ENCODE results near the gene MMP7. TPM values are rescaled to one million over a fixed set of nuclear protein-coding genes. Genes with fewer than 3 reads are reported as not detected.

Gene MMP7
- total RNA-seq, 1 donor from 2014 or later: not detected

GRCh38 chr11:102499931-102500330 is 30.6 kb downstream of the MMP7 start:
- Histone ChIP-seq H3K36me3 (ENCODE audit: control insufficient read depth in 3 of 3, insufficient read depth in 3 of 3, low read length in 3 of 3) (no peaks in the 10 kb centered on the region), H3K27me3 (ENCODE audit: control insufficient read depth in 3 of 3, insufficient read depth in 3 of 3, low read length in 3 of 3) (no peaks in the 10 kb centered on the region), H3K9ac (ENCODE audit: low read depth in 1 of 3, low read length in 3 of 3) (no peak overlapping the region), H3K9me3 (ENCODE audit: control insufficient read depth in 3 of 3, low read length in 3 of 3) (no peaks in the 10 kb centered on the region), H3K4me3 (ENCODE audit: low read length in 3 of 3) (no peak overlapping the region), H3K4me1 (ENCODE audit: control insufficient read depth in 3 of 3, insufficient read depth in 3 of 3, low read length in 3 of 3) (no peaks in the 10 kb centered on the region), H3K27ac (ENCODE audit: low read depth, low read length) (no peak overlapping the region)

GRCh38 chr11:102499151-102499550 is 31.4 kb downstream of the MMP7 start:
- Histone ChIP-seq H3K27me3 (ENCODE audit: control insufficient read depth in 3 of 3, insufficient read depth in 3 of 3, low read length in 3 of 3) (no peaks in the 10 kb centered on the region), H3K36me3 (ENCODE audit: control insufficient read depth in 3 of 3, insufficient read depth in 3 of 3, low read length in 3 of 3) (no peaks in the 10 kb centered on the region), H3K27ac (ENCODE audit: low read depth, low read length) (no peak overlapping the region), H3K4me1 (ENCODE audit: control insufficient read depth in 3 of 3, insufficient read depth in 3 of 3, low read length in 3 of 3) (no peaks in the 10 kb centered on the region), H3K9ac (ENCODE audit: low read depth in 1 of 3, low read length in 3 of 3) (no peak overlapping the region), H3K4me3 (ENCODE audit: low read length in 3 of 3) (no peak overlapping the region), H3K9me3 (ENCODE audit: control insufficient read depth in 3 of 3, low read length in 3 of 3) (no peaks in the 10 kb centered on the region)

- no peak overlapping the region for H3K27ac ChIP-seq (ENCODE audit: low read depth, low read length)
Measured at GRCh38 chr11:102497061-102497460, 33.5 kb downstream of the MMP7 start.

GRCh38 chr11:102495161-102496042 is 35.1 kb downstream of the MMP7 start:
- H3K36me3 ChIP-seq (ENCODE audit: control insufficient read depth in 3 of 3, insufficient read depth in 3 of 3, low read length in 3 of 3): no peaks in the 10 kb centered on the region
- no peak overlapping the region for H3K4me3 ChIP-seq (ENCODE audit: low read length in 3 of 3)
- H3K27me3 ChIP-seq (ENCODE audit: control insufficient read depth in 3 of 3, insufficient read depth in 3 of 3, low read length in 3 of 3): no peaks in the 10 kb centered on the region
- H3K9ac ChIP-seq (ENCODE audit: low read depth in 1 of 3, low read length in 3 of 3): no peak overlapping the region
- no peaks in the 10 kb centered on the region for H3K4me1 ChIP-seq (ENCODE audit: control insufficient read depth in 3 of 3, insufficient read depth in 3 of 3, low read length in 3 of 3)
- no peak overlapping the region for H3K27ac ChIP-seq (ENCODE audit: low read depth, low read length)
- no peaks in the 10 kb centered on the region for H3K9me3 ChIP-seq (ENCODE audit: control insufficient read depth in 3 of 3, low read length in 3 of 3)

More at GRCh38 chr11:102497061-102497460, 33.5 kb downstream of the MMP7 start:
- H3K36me3 ChIP-seq (ENCODE audit: control insufficient read depth in 3 of 3, insufficient read depth in 3 of 3, low read length in 3 of 3): no peaks in the 10 kb centered on the region
- no peaks in the 10 kb centered on the region for H3K9me3 ChIP-seq (ENCODE audit: control insufficient read depth in 3 of 3, low read length in 3 of 3)
- H3K27me3 ChIP-seq (ENCODE audit: control insufficient read depth in 3 of 3, insufficient read depth in 3 of 3, low read length in 3 of 3): no peaks in the 10 kb centered on the region
- H3K4me3 ChIP-seq (ENCODE audit: low read length in 3 of 3): no peak overlapping the region
- no peak overlapping the region for H3K9ac ChIP-seq (ENCODE audit: low read depth in 1 of 3, low read length in 3 of 3)
- no peaks in the 10 kb centered on the region for H3K4me1 ChIP-seq (ENCODE audit: control insufficient read depth in 3 of 3, insufficient read depth in 3 of 3, low read length in 3 of 3)

- Histone ChIP-seq H3K9me3 (ENCODE audit: control insufficient read depth in 3 of 3, low read length in 3 of 3) (no peaks in the 10 kb centered on the region), H3K9ac (ENCODE audit: low read depth in 1 of 3, low read length in 3 of 3) (no peak overlapping the region), H3K27me3 (ENCODE audit: control insufficient read depth in 3 of 3, insufficient read depth in 3 of 3, low read length in 3 of 3) (no peaks in the 10 kb centered on the region), H3K27ac (ENCODE audit: low read depth, low read length) (no peak overlapping the region), H3K4me3 (ENCODE audit: low read length in 3 of 3) (no peak overlapping the region), H3K36me3 (ENCODE audit: control insufficient read depth in 3 of 3, insufficient read depth in 3 of 3, low read length in 3 of 3) (no peaks in the 10 kb centered on the region), H3K4me1 (ENCODE audit: control insufficient read depth in 3 of 3, insufficient read depth in 3 of 3, low read length in 3 of 3) (no peaks in the 10 kb centered on the region)
Measured at GRCh38 chr11:102494216-102494615, 36.3 kb downstream of the MMP7 start.

- Histone ChIP-seq H3K27me3 (ENCODE audit: control insufficient read depth in 3 of 3, insufficient read depth in 3 of 3, low read length in 3 of 3) (no peaks in the 10 kb centered on the region), H3K9me3 (ENCODE audit: control insufficient read depth in 3 of 3, low read length in 3 of 3) (no peaks in the 10 kb centered on the region), H3K27ac (ENCODE audit: low read depth, low read length) (no peak overlapping the region), H3K9ac (ENCODE audit: low read depth in 1 of 3, low read length in 3 of 3) (no peak overlapping the region), H3K36me3 (ENCODE audit: control insufficient read depth in 3 of 3, insufficient read depth in 3 of 3, low read length in 3 of 3) (no peaks in the 10 kb centered on the region), H3K4me3 (ENCODE audit: low read length in 3 of 3) (no peak overlapping the region), H3K4me1 (ENCODE audit: control insufficient read depth in 3 of 3, insufficient read depth in 3 of 3, low read length in 3 of 3) (no peaks in the 10 kb centered on the region)
Measured at GRCh38 chr11:102493524-102493923, 37.0 kb downstream of the MMP7 start.

- Histone ChIP-seq H3K4me3 (ENCODE audit: low read length in 3 of 3) (no peak overlapping the region), H3K36me3 (ENCODE audit: control insufficient read depth in 3 of 3, insufficient read depth in 3 of 3, low read length in 3 of 3) (no peaks in the 10 kb centered on the region), H3K9ac (ENCODE audit: low read depth in 1 of 3, low read length in 3 of 3) (no peak overlapping the region), H3K27ac (ENCODE audit: low read depth, low read length) (no peak overlapping the region), H3K4me1 (ENCODE audit: control insufficient read depth in 3 of 3, insufficient read depth in 3 of 3, low read length in 3 of 3) (no peaks in the 10 kb centered on the region), H3K27me3 (ENCODE audit: control insufficient read depth in 3 of 3, insufficient read depth in 3 of 3, low read length in 3 of 3) (no peaks in the 10 kb centered on the region), H3K9me3 (ENCODE audit: control insufficient read depth in 3 of 3, low read length in 3 of 3) (no peaks in the 10 kb centered on the region)
Measured at GRCh38 chr11:102491969-102492368, 38.6 kb downstream of the MMP7 start.

- Histone ChIP-seq H3K27me3 (ENCODE audit: control insufficient read depth in 3 of 3, insufficient read depth in 3 of 3, low read length in 3 of 3) (no peaks in the 10 kb centered on the region), H3K9ac (ENCODE audit: low read depth in 1 of 3, low read length in 3 of 3) (no peak overlapping the region), H3K4me1 (ENCODE audit: control insufficient read depth in 3 of 3, insufficient read depth in 3 of 3, low read length in 3 of 3) (no peaks in the 10 kb centered on the region), H3K9me3 (ENCODE audit: control insufficient read depth in 3 of 3, low read length in 3 of 3) (no peaks in the 10 kb centered on the region), H3K4me3 (ENCODE audit: low read length in 3 of 3) (no peak overlapping the region), H3K36me3 (ENCODE audit: control insufficient read depth in 3 of 3, insufficient read depth in 3 of 3, low read length in 3 of 3) (no peaks in the 10 kb centered on the region), H3K27ac (ENCODE audit: low read depth, low read length) (no peak overlapping the region)
Measured at GRCh38 chr11:102489186-102490145, 41.1 kb downstream of the MMP7 start.

- Histone ChIP-seq H3K4me1 (ENCODE audit: control insufficient read depth in 3 of 3, insufficient read depth in 3 of 3, low read length in 3 of 3) (no peaks in the 10 kb centered on the region), H3K9ac (ENCODE audit: low read depth in 1 of 3, low read length in 3 of 3) (no peak overlapping the region), H3K9me3 (ENCODE audit: control insufficient read depth in 3 of 3, low read length in 3 of 3) (no peaks in the 10 kb centered on the region), H3K27me3 (ENCODE audit: control insufficient read depth in 3 of 3, insufficient read depth in 3 of 3, low read length in 3 of 3) (no peaks in the 10 kb centered on the region), H3K36me3 (ENCODE audit: control insufficient read depth in 3 of 3, insufficient read depth in 3 of 3, low read length in 3 of 3) (no peaks in the 10 kb centered on the region), H3K4me3 (ENCODE audit: low read length in 3 of 3) (no peak overlapping the region), H3K27ac (ENCODE audit: low read depth, low read length) (no peak overlapping the region)
Measured at GRCh38 chr11:102488208-102488607, 42.3 kb downstream of the MMP7 start.

- H3K27ac ChIP-seq (ENCODE audit: low read depth, low read length): no peak overlapping the region
- no peaks in the 10 kb centered on the region for H3K9me3 ChIP-seq (ENCODE audit: control insufficient read depth in 3 of 3, low read length in 3 of 3)
- no peak overlapping the region for H3K4me3 ChIP-seq (ENCODE audit: low read length in 3 of 3)
- H3K9ac ChIP-seq (ENCODE audit: low read depth in 1 of 3, low read length in 3 of 3): no peak overlapping the region
- no peaks in the 10 kb centered on the region for H3K4me1 ChIP-seq (ENCODE audit: control insufficient read depth in 3 of 3, insufficient read depth in 3 of 3, low read length in 3 of 3)
- no peaks in the 10 kb centered on the region for H3K27me3 ChIP-seq (ENCODE audit: control insufficient read depth in 3 of 3, insufficient read depth in 3 of 3, low read length in 3 of 3)
- no peaks in the 10 kb centered on the region for H3K36me3 ChIP-seq (ENCODE audit: control insufficient read depth in 3 of 3, insufficient read depth in 3 of 3, low read length in 3 of 3)
Measured at GRCh38 chr11:102487214-102487613, 43.3 kb downstream of the MMP7 start.

Data from skeletal muscle tissue (tissue), 4 donors.